Measurements from ENCODE around the gene SFT2D3.

Gene SFT2D3

DNA sequence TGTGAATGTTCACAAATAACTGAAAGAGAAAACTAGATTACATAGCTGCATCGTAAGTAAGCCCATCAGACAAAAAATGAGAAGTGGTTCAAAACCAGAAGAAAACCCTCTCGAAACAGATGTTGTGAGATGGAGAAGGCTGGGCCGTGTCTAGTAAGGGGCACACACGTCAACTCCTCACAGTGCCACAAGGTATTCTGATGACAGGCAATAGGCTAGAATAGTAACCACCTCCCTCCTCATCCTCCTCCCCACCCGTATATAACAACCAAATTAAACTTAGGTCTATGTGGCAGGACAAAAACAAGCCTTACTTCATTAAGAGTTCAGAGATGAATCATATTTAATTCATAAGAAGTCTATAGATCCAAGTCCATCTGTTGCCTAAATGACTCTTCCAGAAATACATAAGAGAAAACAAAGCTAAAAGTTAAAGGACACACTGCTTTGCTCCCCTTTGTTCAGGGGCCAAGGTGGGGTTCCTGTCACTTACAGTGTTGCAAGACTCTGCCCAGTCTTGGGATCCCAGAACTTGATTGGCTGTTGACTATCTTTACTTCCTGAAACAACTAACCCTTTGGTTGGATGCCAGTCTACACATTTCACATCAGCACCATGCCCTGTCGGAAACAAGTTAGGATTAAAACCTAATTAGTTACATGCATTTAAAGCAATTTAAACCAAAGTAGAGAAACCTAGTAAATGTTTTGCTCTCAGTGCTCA lies 25.0 kb downstream of the SFT2D3 start:
- Mint-ChIP-seq H3K27ac (no peak overlapping the region), H3K4me3 (no peak overlapping the region), H3K36me3 (ENCODE audit: low read depth) (peaks cover 34% of the 10 kb centered on the region), H3K9me3 (no peaks in the 10 kb centered on the region), H3K4me1 (peaks cover 6% of the 10 kb centered on the region), H3K27me3 (ENCODE audit: low read depth) (no peaks in the 10 kb centered on the region)
- TF ChIP-seq, protein P1, sequence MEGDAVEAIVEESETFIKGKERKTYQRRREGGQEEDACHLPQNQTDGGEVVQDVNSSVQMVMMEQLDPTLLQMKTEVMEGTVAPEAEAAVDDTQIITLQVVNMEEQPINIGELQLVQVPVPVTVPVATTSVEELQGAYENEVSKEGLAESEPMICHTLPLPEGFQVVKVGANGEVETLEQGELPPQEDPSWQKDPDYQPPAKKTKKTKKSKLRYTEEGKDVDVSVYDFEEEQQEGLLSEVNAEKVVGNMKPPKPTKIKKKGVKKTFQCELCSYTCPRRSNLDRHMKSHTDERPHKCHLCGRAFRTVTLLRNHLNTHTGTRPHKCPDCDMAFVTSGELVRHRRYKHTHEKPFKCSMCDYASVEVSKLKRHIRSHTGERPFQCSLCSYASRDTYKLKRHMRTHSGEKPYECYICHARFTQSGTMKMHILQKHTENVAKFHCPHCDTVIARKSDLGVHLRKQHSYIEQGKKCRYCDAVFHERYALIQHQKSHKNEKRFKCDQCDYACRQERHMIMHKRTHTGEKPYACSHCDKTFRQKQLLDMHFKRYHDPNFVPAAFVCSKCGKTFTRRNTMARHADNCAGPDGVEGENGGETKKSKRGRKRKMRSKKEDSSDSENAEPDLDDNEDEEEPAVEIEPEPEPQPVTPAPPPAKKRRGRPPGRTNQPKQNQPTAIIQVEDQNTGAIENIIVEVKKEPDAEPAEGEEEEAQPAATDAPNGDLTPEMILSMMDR (IDR thresholded peaks at IDR 0.05; ENCODE audit: unreplicated experiment in 3 of 3) = no peak

DNA sequence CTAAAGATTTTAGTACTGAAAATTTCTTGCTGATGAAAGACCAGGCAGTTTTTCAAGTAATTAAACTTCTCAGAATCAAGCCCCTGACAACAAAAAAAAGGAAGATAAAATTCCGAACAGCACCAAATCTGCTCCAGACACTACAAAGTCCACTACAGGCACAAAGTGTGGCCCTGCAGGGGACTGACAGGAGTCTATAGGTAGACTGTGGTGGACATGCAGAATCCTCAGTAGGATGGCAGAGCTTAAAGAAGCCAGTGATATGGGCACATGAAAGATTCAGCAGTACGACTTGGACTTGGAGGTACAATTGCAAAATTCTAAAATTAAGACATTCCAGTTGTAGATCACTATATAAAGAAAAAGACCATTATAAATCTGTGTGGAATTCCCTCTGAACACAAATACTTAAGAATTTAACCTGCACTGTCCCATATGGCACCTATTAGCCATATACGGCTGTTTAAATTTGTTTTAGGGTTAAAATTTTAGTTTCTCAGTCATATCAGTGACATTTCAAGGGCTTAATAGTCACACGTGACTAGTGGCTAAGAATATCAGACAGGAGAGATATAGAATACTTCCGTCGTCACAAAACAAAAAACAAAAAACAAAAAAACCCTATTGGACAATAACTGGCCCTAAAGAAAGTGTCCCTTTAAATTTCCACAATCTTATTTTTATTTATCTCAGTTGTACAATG lies 32.0 kb downstream of the SFT2D3 start:
- TF ChIP-seq, protein P1 (IDR thresholded peaks at IDR 0.05; ENCODE audit: unreplicated experiment in 3 of 3) = no peak
- Mint-ChIP-seq H3K4me3 (no peak overlapping the region), H3K27me3 (ENCODE audit: low read depth) (no peaks in the 10 kb centered on the region), H3K9me3 (no peaks in the 10 kb centered on the region), H3K27ac (peak overlapping the region; percentile 63 to 88 (median 82)), H3K36me3 (ENCODE audit: low read depth) (peaks cover 4% of the 10 kb centered on the region), H3K4me1 (peaks cover 30% of the 10 kb centered on the region)

- H3K27me3 Mint-ChIP-seq (ENCODE audit: low read depth) = no peaks in the 10 kb centered on the region
- H3K4me1 Mint-ChIP-seq = peaks cover 30% of the 10 kb centered on the region
- no peaks in the 10 kb centered on the region for H3K9me3 Mint-ChIP-seq
- TF ChIP-seq, protein P1 (IDR thresholded peaks at IDR 0.05; ENCODE audit: unreplicated experiment in 3 of 3) = no peak
- peaks cover 4% of the 10 kb centered on the region for H3K36me3 Mint-ChIP-seq (ENCODE audit: low read depth)
- H3K4me3 Mint-ChIP-seq = no peak overlapping the region
- H3K27ac Mint-ChIP-seq = peak overlapping the region; percentile 71 to 88 (median 82)
These were observed 32.7 kb downstream of the SFT2D3 start for GRCh38 chr2:127733816-127734537.

DNA sequence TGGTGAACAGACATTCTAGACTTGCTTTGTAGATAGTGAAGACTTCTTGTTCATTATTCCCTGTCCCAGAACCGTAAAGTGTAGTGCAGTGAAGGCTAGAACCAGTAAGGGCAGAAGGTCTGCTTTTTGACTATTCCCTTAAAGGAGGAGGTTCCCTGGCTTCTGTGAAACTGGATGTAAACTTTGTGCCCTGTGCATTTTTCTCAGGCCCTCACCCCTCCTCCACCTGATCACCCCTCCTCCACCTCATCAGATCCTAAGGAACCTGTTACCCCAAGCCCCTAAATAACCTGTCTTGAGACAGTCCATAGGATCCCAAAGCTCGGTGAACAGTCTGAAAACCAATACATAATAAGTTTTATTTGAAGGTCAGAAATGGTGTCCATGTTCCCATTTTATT lies 33.7 kb downstream of the SFT2D3 start:
- TF ChIP-seq, protein P1 (IDR thresholded peaks at IDR 0.05; ENCODE audit: unreplicated experiment in 3 of 3) = no peak
- Mint-ChIP-seq H3K4me3 (peak overlapping the region in 2 of 3 experiments; percentile 44 to 49), H3K4me1 (peaks cover 30% of the 10 kb centered on the region), H3K9me3 (no peaks in the 10 kb centered on the region), H3K27me3 (ENCODE audit: low read depth) (no peaks in the 10 kb centered on the region), H3K36me3 (ENCODE audit: low read depth) (peaks cover 6% of the 10 kb centered on the region), H3K27ac (peak overlapping the region; percentile 71 to 88 (median 82))

DNA sequence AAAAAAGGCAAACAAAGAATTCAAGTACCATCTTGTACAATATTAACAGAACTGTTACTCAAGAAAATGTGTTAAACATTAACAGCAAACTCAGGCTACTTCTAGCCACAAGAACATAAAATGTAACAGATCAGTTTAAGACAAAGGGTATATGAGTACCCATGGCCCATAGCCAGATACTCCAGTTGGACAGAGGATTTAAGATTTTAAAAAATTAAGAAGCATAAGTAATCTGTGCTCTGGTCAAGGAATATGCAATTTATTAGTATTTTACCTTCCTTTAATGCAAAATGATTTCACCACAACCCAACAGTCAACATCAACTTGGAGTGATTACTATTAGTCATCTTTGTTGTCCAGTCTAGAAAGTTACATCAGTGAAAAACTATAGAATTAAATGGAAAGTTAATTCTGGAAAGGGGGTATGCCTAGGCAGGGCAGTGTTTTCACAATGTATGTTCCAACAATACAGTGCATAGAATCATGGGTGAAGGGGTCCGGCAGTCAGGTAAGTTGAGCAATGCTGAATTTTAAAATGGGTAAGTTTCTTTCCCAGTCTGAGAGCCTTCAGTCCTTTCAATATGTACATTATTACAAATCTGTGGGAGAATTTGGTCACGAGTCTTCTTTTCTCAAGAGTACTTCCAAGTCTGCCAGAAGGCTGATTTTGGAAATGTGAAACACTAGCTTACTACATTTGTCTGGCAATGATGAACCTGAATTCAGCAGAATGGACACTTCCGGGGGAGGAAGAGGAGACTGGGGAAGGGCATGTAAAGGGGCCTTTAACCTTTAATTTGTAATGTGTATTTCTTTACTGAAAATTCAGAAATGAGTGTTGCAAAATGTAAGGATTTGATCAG lies 34.5 kb downstream of the SFT2D3 start:
- H3K27me3 Mint-ChIP-seq (ENCODE audit: low read depth) = no peaks in the 10 kb centered on the region
- H3K36me3 Mint-ChIP-seq (ENCODE audit: low read depth) = peaks cover 13% of the 10 kb centered on the region
- no peaks in the 10 kb centered on the region for H3K9me3 Mint-ChIP-seq
- peaks cover 30% of the 10 kb centered on the region for H3K4me1 Mint-ChIP-seq
- TF ChIP-seq, protein P1 (IDR thresholded peaks at IDR 0.05; ENCODE audit: unreplicated experiment in 3 of 3) = no peak
- peak overlapping the region; percentile 71 to 88 (median 82) for H3K27ac Mint-ChIP-seq
- no peak overlapping the region for H3K4me3 Mint-ChIP-seq

All from nephron (organoid).